ENCODE measurements around the gene TCL1A. TPM values are rescaled to one million over a fixed set of nuclear protein-coding genes. Genes with fewer than 3 reads are reported as not detected.

TCL1A gene
- total RNA-seq, 1 experiment from 2014 or later = not detected

GRCh38 chr14:95695913-95696312 lies 18.0 kb downstream of the TCL1A start:
- H3K79me2 ChIP-seq (ENCODE audit: insufficient read depth, low read length) = no peaks in the 10 kb centered on the region
- no peak overlapping the region for H3K4me2 ChIP-seq (ENCODE audit: insufficient read depth, insufficient read length, low read length)
- no peak overlapping the region for H3K14ac ChIP-seq (ENCODE audit: insufficient read depth, low read length)
- H3K27ac ChIP-seq (ENCODE audit: insufficient read length, low read depth, low read length) = no peak overlapping the region
- H4K91ac ChIP-seq (ENCODE audit: insufficient read length, low read depth, low read length) = no peak overlapping the region
- H2BK15ac ChIP-seq (ENCODE audit: low read depth, low read length) = no peak overlapping the region
- H3K79me1 ChIP-seq (ENCODE audit: insufficient read depth, low read depth, low read length, poor library complexity, severe bottlenecking) = no peaks in the 10 kb centered on the region
- H3K56ac ChIP-seq (ENCODE audit: insufficient read length, low read depth, low read length) = no peak overlapping the region
- no peak overlapping the region for H2BK20ac ChIP-seq (ENCODE audit: low read depth, low read length, poor library complexity, severe bottlenecking)
- H3K4me1 Mint-ChIP-seq = peaks cover 30% of the 10 kb centered on the region in 2 experiments
- no peak overlapping the region for H3K4ac ChIP-seq (ENCODE audit: low read depth, low read length)
- H3K4me1 ChIP-seq (ENCODE audit: insufficient read depth, low read length) = no peaks in the 10 kb centered on the region; the same call in 1 of the 2 replicates
- H3K9me3 ChIP-seq (ENCODE audit: control insufficient read depth, low read depth, low read length) = no peaks in the 10 kb centered on the region
- TF ChIP-seq CTCF (conservative IDR thresholded peaks at IDR 0.05) = no peak
- H3K23ac ChIP-seq (ENCODE audit: insufficient read length, low read depth, low read length) = no peak overlapping the region
- H3K9ac ChIP-seq (ENCODE audit: extremely low read depth, insufficient read length, low read length) = no peak overlapping the region
- no peak overlapping the region for H2BK5ac ChIP-seq (ENCODE audit: insufficient read length, low read length)
- peaks cover 2% of the 10 kb centered on the region for H4K20me1 ChIP-seq (ENCODE audit: control insufficient read depth, insufficient read depth, insufficient read length)
- no peak overlapping the region for H3K4me3 Mint-ChIP-seq
- H3K27me3 Mint-ChIP-seq (ENCODE audit: low read depth) = peaks cover 98% of the 10 kb centered on the region
- H3K23me2 ChIP-seq (ENCODE audit: insufficient read length, low read depth, low read length, poor library complexity, severe bottlenecking) = no peaks in the 10 kb centered on the region
- 0 out of 7 replicates have a peak, but pooled peaks cover 0 to 3% (median 0%) of the 10 kb centered on the region in 3 experiments for H3K36me3 Mint-ChIP-seq (ENCODE audit: insufficient read depth in 1 of 3, low read depth in 3 of 3)
- H2BK120ac ChIP-seq (ENCODE audit: low read depth, low read length, poor library complexity, severe bottlenecking) = no peak overlapping the region
- DNase-seq = no peak
- H4K8ac ChIP-seq (replicated peaks; ENCODE audit: insufficient read length, low read depth, low read length) = no peak overlapping the region
- no peak overlapping the region for H3T11ph ChIP-seq (ENCODE audit: low read length)
- no peak overlapping the region for H2BK12ac ChIP-seq (ENCODE audit: insufficient read length, low read depth, low read length)
- H3K18ac ChIP-seq (ENCODE audit: insufficient read length, low read depth, low read length) = no peak overlapping the region
- no peaks in the 10 kb centered on the region; a peak in 2 of 5 replicates for H3K9me3 Mint-ChIP-seq
- no peak overlapping the region for H2AK5ac ChIP-seq (ENCODE audit: insufficient read length, low read length)
- H4K5ac ChIP-seq (ENCODE audit: insufficient read length, low read depth, low read length) = no peak overlapping the region
- no CpG with 5 or more reads among the region's 5 CpGs for WGBS (ENCODE audit: extremely low coverage, insufficient read length, low lambda C conversion rate)
- no peak overlapping the region; a peak in 1 of 7 replicates for H3K27ac Mint-ChIP-seq
- H3K27me3 ChIP-seq (ENCODE audit: insufficient read depth, low read length) = peaks cover 24% of the 10 kb centered on the region; the same call in 1 of the 2 replicates
- no peak overlapping the region for H2AFZ ChIP-seq (ENCODE audit: low read length)

Data from H9 (cell line).